Natural killer cell (primary cell): Measurements from ENCODE around the gene CISTR. TPM values are rescaled to one million over a fixed set of nuclear protein-coding genes. Genes with fewer than 3 reads are reported as not detected.

Experiments used
- ATAC-seq, 3 donors: fragments of 150-1000 bp in 2 of 3; fragments of 200-7000 bp in 1 of 3; cut with Tn5 transposase; 1 replicate in 1 of 3; 2 replicates in 2 of 3; pipeline ENCODE4 v1.10.0; 2021; ENCODE audit warnings: mild to moderate bottlenecking in 2 of 3, moderate library complexity in 2 of 3
- DNase-seq, 2 donors: peaks; one replicate each; pipeline versions ENCODE4 v3.0.0 to v3.0.0-alpha.2; 2013 to 2021; ENCODE audit warnings: mixed read lengths in 1 of 2
- H3K27ac ChIP-seq: one replicate; pipeline ENCODE4 v1.5.1; 2013; ENCODE audit warnings: mild to moderate bottlenecking, low read length
- H3K27me3 ChIP-seq: one replicate; pipeline ENCODE4 v1.6.1; 2013; ENCODE audit warnings: low read length; ENCODE audit not compliant: control insufficient read depth, insufficient read depth
- H3K36me3 ChIP-seq: one replicate; pipeline ENCODE4 v1.6.1; 2013; ENCODE audit warnings: low read length; ENCODE audit not compliant: control insufficient read depth, insufficient read depth
- H3K4me1 ChIP-seq: one replicate; pipeline ENCODE4 v1.6.1; 2013; ENCODE audit warnings: low read length; ENCODE audit not compliant: control insufficient read depth, insufficient read depth
- H3K4me3 ChIP-seq: one replicate; pipeline ENCODE4 v1.5.1; 2013; ENCODE audit warnings: low read length
- H3K9me3 ChIP-seq: one replicate; pipeline ENCODE4 v1.6.1; 2013; ENCODE audit warnings: low read length; ENCODE audit not compliant: control insufficient read depth, insufficient read depth
- H3K27ac Mint-ChIP-seq, 2 donors: one replicate each; pipeline ENCODE4 v1.8.0; 2022; ENCODE audit warnings: mild to moderate bottlenecking in 2 of 2, mixed read lengths in 2 of 2, moderate library complexity in 1 of 2
- H3K27me3 Mint-ChIP-seq, 2 donors: one replicate each; pipeline ENCODE4 v1.8.0; 2022; ENCODE audit warnings: low read depth in 2 of 2, mixed read lengths in 2 of 2
- H3K36me3 Mint-ChIP-seq: one replicate; pipeline ENCODE4 v1.8.0; 2022; ENCODE audit warnings: mixed read lengths
- H3K4me1 Mint-ChIP-seq, 2 donors: one replicate each; pipeline ENCODE4 v1.8.0; 2022; ENCODE audit warnings: mixed read lengths in 2 of 2
- H3K4me3 Mint-ChIP-seq: one replicate; pipeline ENCODE4 v1.8.0; 2022; ENCODE audit warnings: mild to moderate bottlenecking, moderate library complexity, mixed read lengths
- H3K9me3 Mint-ChIP-seq, 2 donors: one replicate each; pipeline ENCODE4 v1.8.0; 2022; ENCODE audit warnings: mixed read lengths in 2 of 2
- CTCF ChIP-seq: fragments of 200-600 bp; IDR thresholded peaks from one replicate; pipeline ENCODE4 v1.8.0; 2022; ENCODE audit warnings: antibody characterized with exemption
- WGBS: methylation state at CpG from one replicate; pipeline ENCODE4 v1.1.7; 2013; ENCODE audit warnings: missing lambda C conversion rate; ENCODE audit not compliant: insufficient coverage; 5-methylcytosine and 5-hydroxymethylcytosine counted together
- intact Hi-C: fragments of 100-400 bp; cut with micrococcal nuclease; formaldehyde crosslinking; loops from one replicate; pipeline ENCODE4 v1.14.2; 2022
- total RNA-seq, 4 donors: library from RNA; stranded (reverse); fragments of 120-200 nt in 1 of 4; gene quantifications; one replicate each; pipeline versions ENCODE4 v1.2.3 to v1.2.4, GENCODE V29; 2013 to 2022

Gene CISTR
- total RNA-seq, 3 donors from 2014 or later (not counting 1 experiment from before 2014, with no cell fraction given) = not detected

DNA sequence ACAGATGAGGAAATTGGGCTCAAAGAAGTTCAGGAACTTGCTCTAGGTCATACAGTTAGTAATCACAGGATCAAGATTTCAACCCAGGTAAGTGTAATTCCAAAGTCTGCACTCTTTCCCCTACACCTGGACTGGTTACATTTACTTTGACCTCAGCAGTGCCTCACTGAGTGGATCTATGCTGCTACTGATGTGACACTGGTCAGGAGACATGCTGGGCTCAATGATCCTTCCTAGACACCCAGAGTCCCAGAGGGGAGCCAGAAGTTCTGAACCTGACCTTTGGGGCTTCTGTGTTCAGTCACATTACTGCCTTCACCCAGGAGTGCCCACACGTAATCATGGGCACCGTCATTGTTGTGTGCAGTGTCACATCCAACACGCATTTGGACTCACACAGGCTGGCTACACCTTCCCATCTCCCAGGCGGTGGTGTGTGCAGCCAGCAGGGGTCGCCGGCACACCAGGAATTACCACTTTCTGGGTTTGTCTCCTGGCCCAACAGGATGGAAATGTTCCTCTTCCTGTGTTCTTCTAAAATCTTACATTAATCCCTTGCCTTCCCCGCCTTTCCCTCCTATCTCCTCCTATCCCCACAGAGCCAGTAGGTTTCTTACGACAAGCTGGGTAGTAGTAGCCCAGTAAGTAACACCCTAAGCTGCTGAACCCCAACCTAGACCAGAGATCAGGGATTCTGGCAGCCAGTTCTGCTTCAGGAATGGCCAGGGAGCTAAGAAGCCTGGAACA lies 50.1 kb downstream of the CISTR start:
- Mint-ChIP-seq H3K36me3 (no peaks in the 10 kb centered on the region), H3K4me3 (no peak overlapping the region), H3K4me1 (peaks cover 11% of the 10 kb centered on the region in 2 donors), H3K27ac (no peak overlapping the region), H3K9me3 (no peaks in the 10 kb centered on the region), H3K27me3 (peaks cover 63 to 81% of the 10 kb centered on the region in 2 donors)
- peak; percentile 86 for TF ChIP-seq CTCF
- H3K36me3 ChIP-seq = no peaks in the 10 kb centered on the region
- WGBS = 6% methylated on average over 8 of the region's 8 CpGs
- no peak overlapping the region for H3K27ac ChIP-seq
- peaks cover 44% of the 10 kb centered on the region for H3K27me3 ChIP-seq
- DNase-seq (peak; percentile 64 to 85), ATAC-seq (peak; percentile 72 to 93 (median 92))
- H3K4me1 ChIP-seq = peaks cover 3% of the 10 kb centered on the region
- H3K4me3 ChIP-seq = no peak overlapping the region
- H3K9me3 ChIP-seq = no peaks in the 10 kb centered on the region
- intact Hi-C loops = loop anchor here (1.0 to 2.0 kb wide), 2 partner anchors 45 to 55 kb away; no protein-coding TSS in a partner anchor

GRCh38 chr12:53700567-53700966 lies 51.2 kb downstream of the CISTR start:
- no peaks in the 10 kb centered on the region for H3K36me3 Mint-ChIP-seq
- Histone ChIP-seq H3K27ac (no peak overlapping the region), H3K27me3 (peaks cover 52% of the 10 kb centered on the region), H3K4me3 (no peak overlapping the region), H3K9me3 (no peaks in the 10 kb centered on the region), H3K36me3 (no peaks in the 10 kb centered on the region), H3K4me1 (peaks cover 12% of the 10 kb centered on the region)
- intact Hi-C loops = no loop called here
- TF ChIP-seq CTCF = no peak
- no peaks in the 10 kb centered on the region for H3K9me3 Mint-ChIP-seq
- no peak overlapping the region for H3K4me3 Mint-ChIP-seq
- H3K27me3 Mint-ChIP-seq = peaks cover 65 to 92% of the 10 kb centered on the region in 2 donors
- H3K27ac Mint-ChIP-seq = no peak overlapping the region
- ATAC-seq = no peak
- H3K4me1 Mint-ChIP-seq = peaks cover 17 to 23% of the 10 kb centered on the region in 2 donors
- no peak for DNase-seq
- 74% methylated on average over 5 of the region's 6 CpGs for WGBS

DNA sequence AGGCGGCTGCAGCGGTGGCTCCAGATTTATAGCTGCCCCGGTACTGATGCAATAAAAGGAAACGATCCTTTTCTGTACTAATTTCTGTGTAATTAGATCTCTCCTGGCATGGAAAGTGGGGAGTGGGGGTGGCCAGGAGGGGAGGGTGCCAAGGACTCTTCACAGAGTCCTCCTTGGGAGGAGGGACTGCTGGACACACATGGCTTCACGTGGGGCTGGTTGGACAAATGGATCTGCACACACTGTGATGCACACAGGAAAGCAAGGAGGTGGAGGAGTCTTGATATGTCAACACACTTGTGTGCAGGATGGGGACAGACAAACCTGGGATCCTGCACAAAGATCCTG lies 52.1 kb downstream of the CISTR start:
- Histone ChIP-seq H3K4me1 (peaks cover 21% of the 10 kb centered on the region), H3K36me3 (no peaks in the 10 kb centered on the region), H3K4me3 (no peak overlapping the region), H3K27me3 (peaks cover 59% of the 10 kb centered on the region), H3K9me3 (no peaks in the 10 kb centered on the region), H3K27ac (no peak overlapping the region)
- TF ChIP-seq CTCF = no peak
- no peak overlapping the region for H3K4me3 Mint-ChIP-seq
- no peak overlapping the region for H3K27ac Mint-ChIP-seq
- no peak for DNase-seq
- H3K4me1 Mint-ChIP-seq = peaks cover 25 to 32% of the 10 kb centered on the region in 2 donors
- no peaks in the 10 kb centered on the region for H3K36me3 Mint-ChIP-seq
- H3K9me3 Mint-ChIP-seq = no peaks in the 10 kb centered on the region
- peaks cover 70 to 99% of the 10 kb centered on the region in 2 donors for H3K27me3 Mint-ChIP-seq
- WGBS = 36% methylated on average over 5 of the region's 5 CpGs
- intact Hi-C loops = no loop called here
- no peak for ATAC-seq
